GM21786 (cell line): Measurements from ENCODE around the gene CCDC60.

ENCODE experiments used
- ATAC-seq: cut with Tn5 transposase; IDR thresholded peaks from one replicate; pipeline ENCODE4 v1.9.1; 2021; ENCODE audit not compliant: unreplicated experiment

The CCDC60 gene

GRCh38 chr12:119432949-119433348 is 98.4 kb downstream of the CCDC60 start:
- ATAC-seq: no peak

GRCh38 chr12:119440803-119441360 is 106.4 kb downstream of the CCDC60 start:
- ATAC-seq: no peak

GRCh38 chr12:119444462-119445044 is 110.0 kb downstream of the CCDC60 start:
- no peak for ATAC-seq

DNA sequence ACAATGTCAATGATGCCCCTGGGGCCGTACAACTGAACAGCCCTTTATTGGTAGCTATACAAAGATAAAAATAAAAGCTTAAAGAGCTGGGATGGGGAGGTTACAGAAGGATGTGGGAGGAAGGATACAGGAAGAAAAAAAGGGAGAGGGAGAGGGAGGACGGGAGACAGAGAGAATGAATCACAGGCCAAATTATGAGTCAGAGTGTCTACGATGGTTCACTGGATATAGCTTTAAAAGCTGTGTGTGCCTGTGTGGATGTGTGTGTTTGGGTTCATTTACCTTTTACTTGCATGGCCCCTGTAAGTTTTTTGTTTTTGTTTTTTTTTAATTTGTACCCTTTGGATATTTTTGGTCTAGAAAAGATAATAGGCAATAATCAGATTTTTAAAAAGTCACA is 111.9 kb downstream of the CCDC60 start:
- no peak for ATAC-seq

DNA sequence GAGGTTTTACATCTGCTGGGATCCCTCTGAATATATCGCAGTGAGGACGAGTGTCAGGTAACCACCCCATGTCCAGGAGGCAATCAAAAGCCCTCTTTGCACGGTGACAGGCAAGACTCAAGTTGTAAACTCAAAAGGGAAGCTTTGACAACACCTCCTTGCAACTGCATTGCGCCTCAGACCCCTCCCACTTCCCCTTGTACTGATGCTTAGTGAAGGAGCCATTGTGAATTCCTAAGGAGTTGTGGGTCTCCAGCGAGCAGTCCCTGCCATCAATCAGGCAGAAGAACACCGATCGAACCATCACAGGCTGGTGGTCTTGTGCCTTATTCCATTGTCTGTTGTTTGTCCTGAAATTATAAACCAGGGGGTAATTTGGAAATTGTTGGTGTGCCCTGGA is 112.6 kb downstream of the CCDC60 start:
- ATAC-seq: no peak

DNA sequence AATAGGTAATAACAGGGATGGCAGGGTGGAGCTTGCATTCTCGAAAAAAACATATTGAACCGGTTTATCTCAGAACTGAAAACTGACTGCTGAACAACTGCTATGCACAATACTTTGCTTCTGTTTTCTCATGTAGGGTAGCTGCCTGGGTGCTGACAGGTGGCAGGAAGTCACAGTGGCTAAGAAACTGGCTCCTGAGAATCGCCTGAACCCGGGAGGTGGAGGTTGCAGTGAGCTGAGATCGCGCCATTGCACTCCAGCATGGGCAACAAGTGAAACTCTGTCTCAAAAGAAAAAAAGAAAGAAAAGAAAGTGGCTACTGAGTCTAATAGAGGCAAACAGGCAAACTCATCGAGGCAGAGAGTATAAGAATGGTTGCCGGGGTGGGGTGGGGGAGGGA is 113.1 kb downstream of the CCDC60 start:
- ATAC-seq: no peak

DNA sequence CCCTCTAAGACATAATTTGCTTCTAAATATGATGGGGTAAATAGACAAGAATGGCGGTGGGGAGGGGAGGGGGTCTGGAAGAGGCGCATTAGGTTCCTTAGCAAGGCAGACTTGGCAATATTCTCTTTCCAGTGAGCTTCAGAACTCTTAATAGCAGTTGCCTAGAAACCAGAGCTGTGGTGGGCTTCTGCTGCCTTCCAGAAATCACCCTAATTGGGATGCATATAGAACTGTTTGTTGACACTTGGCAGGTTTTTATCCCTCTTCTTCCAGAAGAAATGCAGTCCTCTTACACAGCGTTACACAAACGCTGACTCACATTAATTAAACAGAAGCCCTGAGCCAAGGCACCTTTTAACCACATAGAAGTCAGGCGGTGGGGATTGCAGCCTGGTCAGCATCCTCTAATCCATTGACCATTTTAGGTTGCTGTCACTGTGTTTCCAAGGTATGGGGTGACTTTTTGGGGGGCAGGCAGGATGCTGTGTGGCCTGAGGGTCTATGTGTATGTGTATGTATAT is 114.1 kb downstream of the CCDC60 start:
- no peak for ATAC-seq

DNA sequence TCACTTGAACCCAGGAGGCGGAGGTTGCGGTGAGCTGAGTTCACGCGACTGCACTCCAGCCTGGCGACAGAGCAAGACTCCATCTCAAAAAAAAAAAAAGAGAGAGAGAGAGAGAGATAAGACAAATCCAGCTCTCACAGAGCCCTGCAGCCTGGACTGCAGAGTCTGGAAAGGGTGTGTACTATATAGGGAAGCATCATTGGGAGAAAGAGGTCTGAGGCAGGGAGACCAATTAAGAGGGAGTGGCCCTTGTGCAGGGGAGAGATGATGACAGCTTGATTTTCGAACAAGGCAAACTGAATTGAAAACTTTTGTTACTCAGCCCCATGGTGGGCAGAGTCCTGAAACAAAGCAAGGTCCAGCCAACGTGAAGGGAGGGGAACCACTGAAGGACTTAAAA is 116.2 kb downstream of the CCDC60 start:
- ATAC-seq: no peak

- no peak for ATAC-seq
Observed at GRCh38 chr12:119456824-119457223, 122.3 kb downstream of the CCDC60 start.

GRCh38 chr12:119457271-119457670 is 122.7 kb downstream of the CCDC60 start:
- ATAC-seq: no peak

GRCh38 chr12:119459481-119459880 is 125.0 kb downstream of the CCDC60 start:
- no peak for ATAC-seq

DNA sequence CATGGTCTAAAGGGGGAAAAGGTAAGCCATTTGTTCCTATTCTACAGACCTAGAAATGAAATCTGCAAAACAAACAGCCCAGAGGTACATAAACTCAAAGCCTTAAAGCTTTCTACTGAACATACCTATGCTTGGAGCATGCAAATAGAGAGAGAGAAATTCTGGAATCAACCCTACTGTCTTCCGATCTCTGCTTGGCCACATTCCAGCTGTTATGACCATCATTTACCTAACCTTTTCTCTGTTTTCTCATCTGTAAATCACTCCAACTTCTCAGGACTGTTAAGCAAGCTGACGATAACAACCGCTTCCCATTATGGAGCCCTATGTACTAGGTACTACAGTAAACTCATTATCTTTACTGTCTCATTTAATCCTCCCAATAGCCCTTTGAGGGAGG is 126.3 kb downstream of the CCDC60 start:
- no peak for ATAC-seq

- no peak for ATAC-seq
Observed at GRCh38 chr12:119461636-119462214, 127.2 kb downstream of the CCDC60 start.

GRCh38 chr12:119463211-119463926 is 128.8 kb downstream of the CCDC60 start:
- ATAC-seq: no peak

DNA sequence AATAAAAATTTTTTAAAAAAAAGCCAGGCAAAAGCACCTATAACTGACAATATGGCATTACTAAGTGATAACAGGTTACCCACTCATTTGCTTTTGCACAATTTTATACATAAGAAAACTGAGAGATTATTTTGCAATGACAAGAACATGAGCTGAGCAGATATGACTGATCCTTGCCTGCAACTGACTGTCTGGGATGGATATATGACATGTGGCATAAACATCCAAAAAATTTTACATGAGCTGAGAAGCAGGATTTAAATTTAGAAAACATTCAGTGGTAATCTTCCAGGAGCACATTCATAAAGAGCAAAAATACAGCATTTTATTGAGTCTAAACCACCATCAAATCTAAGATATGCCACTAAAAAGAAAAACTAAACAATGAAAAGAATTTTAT is 133.8 kb downstream of the CCDC60 start:
- ATAC-seq: no peak

DNA sequence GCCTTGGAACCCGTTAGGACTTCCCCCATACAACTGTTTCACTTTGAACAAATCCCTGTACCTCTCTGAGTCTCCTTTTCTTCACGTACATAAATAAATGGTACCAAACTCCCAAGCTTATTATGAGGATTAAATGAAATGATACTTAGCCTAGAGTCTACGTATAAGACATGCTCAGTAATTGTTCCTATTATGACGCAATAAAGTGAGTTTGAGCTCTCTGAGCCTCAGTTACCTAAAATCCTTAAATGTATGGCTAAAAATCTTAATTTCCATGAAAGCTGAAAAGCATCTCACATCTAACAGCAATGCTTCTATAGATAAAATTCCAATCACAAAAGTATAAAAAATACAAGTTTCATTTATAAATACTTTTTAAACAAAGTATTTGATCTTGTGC is 141.1 kb downstream of the CCDC60 start:
- ATAC-seq: no peak

GRCh38 chr12:119476951-119477350 is 142.4 kb downstream of the CCDC60 start:
- no peak for ATAC-seq

GRCh38 chr12:119479121-119479561 is 144.6 kb downstream of the CCDC60 start:
- no peak for ATAC-seq

DNA sequence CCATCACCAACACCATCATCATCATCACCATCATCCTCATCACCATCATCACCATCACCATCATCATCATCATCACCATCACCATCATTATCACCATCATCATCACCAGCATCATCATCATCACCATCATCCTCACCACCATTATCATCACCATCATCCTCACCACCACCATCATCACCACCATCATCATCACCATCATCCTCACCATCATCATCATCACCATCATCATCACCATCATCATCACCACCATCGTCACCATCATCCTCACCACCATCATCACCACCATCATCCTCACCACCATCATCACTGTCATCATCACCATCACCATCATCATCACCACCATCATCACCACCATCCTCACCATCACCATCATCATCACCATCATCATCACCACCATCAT is 146.0 kb downstream of the CCDC60 start:
- ATAC-seq: no peak

DNA sequence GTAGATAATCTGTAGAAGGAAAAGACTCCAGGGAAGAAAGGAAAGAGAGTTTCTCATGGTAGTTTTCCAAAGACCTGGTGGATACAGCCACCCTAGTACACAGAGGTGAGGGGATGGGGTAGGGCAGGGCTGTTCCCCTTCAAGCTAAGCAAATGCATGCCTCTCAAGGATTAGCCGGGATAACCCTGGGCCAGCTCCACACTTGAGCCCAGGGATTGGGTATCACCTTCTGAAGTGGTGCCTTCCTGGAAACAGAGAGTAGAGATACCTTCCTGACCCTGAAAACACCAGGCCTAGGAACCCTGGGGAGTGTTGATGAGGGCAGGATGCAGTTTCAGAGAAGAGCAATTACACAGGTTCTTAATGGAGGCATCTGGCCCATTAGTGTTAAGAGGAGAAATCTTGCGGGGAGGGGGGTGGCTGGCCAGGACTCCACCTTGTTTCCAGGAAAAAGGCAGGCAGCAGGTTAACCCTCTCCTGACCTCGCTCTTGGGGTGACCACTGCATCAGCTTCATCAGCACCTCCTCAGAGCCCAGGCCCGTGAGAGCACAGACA is 152.1 kb downstream of the CCDC60 start:
- ATAC-seq: no peak

- no peak for ATAC-seq
Observed at GRCh38 chr12:119491814-119492213, 157.3 kb downstream of the CCDC60 start.

DNA sequence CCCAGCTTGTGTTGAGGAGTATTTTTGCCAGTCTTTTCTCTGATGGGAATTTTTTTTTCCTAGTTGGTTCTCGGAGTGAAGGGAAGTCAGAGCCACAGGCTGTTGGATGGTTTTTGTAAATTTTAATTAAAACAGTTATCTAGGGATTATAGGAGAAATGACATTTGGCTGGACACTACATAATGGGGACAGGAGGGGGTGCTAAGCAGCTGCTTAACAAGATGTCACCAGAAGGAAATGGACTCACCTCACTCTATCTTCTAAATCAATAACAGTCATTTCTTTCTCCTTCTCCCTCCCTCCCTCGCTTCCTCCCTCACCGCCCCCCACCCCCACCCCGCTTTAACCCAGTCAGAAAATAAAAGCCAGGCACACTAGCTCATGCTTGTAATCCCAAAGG is 165.7 kb downstream of the CCDC60 start:
- ATAC-seq: no peak
